Limb (tissue), 2 donors: ENCODE data around the gene C1orf105.
A peak's percentile ranks its signal among the peaks of the same experiment; 100 is the strongest.
"Not testable (repeated sequence)": the region's sequence is repeated elsewhere in the genome, so short reads cannot be mapped to it uniquely, and the experiment has no call there.

Experiments
- DNase-seq, 2 donors: peaks; one replicate each; pipeline ENCODE4 v3.0.0-alpha.2; 2016; ENCODE audit errors: extremely low spot score in 2 of 2

Gene C1orf105

DNA sequence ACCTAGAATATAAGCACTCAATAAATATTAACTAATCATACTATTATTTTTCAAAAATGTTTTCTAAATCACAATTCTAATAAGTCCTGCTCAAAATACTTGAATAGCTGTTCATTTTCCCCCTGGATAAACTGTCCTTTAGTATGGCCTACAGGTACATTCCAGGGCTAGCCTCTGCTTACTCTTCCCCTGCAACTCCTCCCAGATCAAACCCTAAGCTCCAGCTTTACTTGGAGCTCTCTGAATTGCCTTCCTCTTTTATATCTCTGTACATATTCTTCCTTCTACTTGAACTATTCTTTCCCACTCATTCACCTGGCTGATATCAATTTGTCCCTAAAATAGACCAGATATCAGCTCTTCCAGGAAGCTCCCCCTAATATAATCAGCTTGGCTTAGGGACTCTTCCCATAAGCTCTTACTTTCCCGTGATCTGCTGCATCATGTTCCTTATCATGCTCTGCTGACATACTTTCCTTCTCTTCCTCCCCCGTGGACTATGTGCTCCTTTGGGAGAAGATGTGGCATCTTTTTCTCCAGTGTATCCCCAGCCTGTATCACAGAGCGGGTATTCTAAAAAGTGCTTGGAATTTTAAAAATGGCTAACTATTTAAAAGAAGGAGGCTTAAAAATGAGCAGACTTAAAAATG is 66.4 kb downstream of the C1orf105 start:
- DNase-seq, result no peak

GRCh38 chr1:172487550-172487949 is 67.1 kb downstream of the C1orf105 start:
- no peak for DNase-seq

GRCh38 chr1:172488393-172488792 is 67.9 kb downstream of the C1orf105 start:
- no peak for DNase-seq

- DNase-seq, result no peak
Measured at GRCh38 chr1:172489847-172490246, 69.4 kb downstream of the C1orf105 start.

GRCh38 chr1:172492421-172492820 is 71.9 kb downstream of the C1orf105 start:
- no peak for DNase-seq

GRCh38 chr1:172494166-172494565 is 73.7 kb downstream of the C1orf105 start:
- DNase-seq, result no peak

DNA sequence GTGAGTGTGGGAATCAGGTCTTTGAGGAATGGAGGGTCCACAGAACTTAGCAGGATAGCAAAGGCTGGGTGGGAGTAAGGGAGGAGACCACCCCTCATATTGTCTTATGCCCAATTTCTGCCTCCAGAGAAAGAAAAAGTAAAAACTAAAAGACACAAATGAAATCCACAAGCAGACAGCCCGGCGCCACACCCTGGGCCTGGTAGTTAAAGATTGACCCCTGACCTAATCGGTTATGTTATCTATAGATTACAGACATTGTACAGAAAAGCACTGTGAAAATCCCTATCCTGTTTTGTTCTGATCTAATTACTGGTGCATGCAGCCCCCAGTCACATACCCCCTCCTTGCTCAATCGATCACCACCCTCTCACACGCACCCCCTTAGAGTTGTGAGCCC is 75.6 kb downstream of the C1orf105 start:
- DNase-seq, result not testable (repeated sequence)

DNA sequence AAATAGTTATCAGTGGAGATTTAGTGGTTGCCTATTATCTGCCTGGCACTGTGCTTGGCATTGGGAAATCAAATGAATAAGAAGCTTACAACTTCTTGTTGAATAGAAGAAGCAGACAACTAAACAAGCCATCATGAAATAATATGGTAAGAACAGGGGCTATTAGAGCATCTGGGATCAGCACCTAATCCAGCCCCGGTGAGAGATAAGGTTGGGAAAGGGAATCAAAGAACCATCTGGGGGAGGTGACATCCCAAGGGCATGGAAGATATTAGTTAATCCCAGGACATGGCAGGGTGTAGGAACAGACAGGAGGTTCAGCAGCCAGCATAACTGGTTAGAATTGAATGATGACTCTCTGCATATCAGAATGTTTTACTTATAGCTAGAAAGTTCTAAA is 76.2 kb downstream of the C1orf105 start:
- no peak for DNase-seq

DNA sequence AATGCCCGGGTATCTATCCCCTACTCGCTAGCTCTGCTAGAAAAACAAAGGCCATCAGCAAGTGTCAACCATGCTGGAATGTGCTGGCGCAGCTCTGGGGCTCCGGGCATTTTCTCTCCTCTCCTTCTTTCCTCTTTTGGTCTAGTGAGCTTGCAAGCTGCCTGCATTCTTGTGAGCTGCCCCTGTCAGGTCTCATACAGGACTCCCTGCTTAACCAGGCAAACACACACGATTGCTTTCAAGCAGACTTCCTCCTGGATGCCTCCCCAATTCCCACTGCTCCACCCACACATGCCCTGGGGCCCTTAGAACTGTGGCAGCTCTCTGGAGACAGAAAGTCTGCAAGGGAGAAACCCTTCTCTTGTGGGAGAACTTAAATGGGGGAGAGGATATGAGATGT is 76.7 kb downstream of the C1orf105 start:
- peak in 1 of 2 donors; percentile 39 for DNase-seq

- no peak for DNase-seq
Measured at GRCh38 chr1:172498857-172499256, 78.4 kb downstream of the C1orf105 start.

GRCh38 chr1:172499636-172500141 is 79.2 kb downstream of the C1orf105 start:
- DNase-seq, result no peak

GRCh38 chr1:172500207-172500606 is 79.7 kb downstream of the C1orf105 start:
- DNase-seq, result no peak

GRCh38 chr1:172507741-172508140 is 87.3 kb downstream of the C1orf105 start:
- DNase-seq, result no peak

- no peak for DNase-seq
Measured at GRCh38 chr1:172510479-172510878, 90.0 kb downstream of the C1orf105 start.

- DNase-seq, result no peak
Measured at GRCh38 chr1:172512591-172512990, 92.1 kb downstream of the C1orf105 start.

DNA sequence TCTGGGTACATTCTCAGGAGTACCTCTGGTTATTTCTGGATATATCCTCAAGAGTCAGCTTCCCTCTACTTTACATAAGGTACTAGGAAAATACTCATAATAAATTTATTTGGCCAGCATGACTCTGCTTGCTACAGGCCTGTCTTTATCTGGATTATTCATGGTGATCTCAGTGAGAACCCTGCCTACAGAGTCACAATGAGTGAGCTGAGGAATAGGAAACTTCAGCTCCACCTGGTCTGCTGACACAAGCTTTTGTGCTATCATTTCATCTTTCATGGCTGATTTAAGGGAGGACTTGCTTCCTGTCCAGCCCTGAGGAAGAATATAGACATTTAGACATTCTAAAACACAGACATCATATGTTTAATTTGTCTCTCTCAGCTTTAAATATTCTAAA is 93.0 kb downstream of the C1orf105 start:
- DNase-seq, result no peak

DNA sequence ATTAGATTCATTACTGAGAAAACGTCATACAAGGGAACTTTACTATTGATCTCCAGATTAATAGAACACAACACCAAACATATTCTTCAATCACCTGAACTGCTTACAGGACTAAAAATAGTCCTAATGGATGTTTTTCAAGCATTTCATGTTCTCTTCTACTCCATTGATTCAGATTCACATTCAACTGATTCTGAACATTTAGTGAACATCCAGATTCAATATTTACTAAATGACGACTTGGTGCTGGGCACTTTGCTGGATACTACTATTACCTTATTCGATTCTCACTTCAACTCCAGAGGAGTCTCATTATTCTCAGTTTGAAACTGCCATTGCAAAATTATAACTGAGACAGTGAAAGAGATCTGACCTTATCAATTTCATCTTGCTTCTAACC is 93.6 kb downstream of the C1orf105 start:
- no peak for DNase-seq

GRCh38 chr1:172515436-172515835 is 95.0 kb downstream of the C1orf105 start:
- DNase-seq, result no peak

- DNase-seq, result no peak
Measured at GRCh38 chr1:172515927-172516326, 95.4 kb downstream of the C1orf105 start.

- DNase-seq, result no peak
Measured at GRCh38 chr1:172517081-172517480, 96.6 kb downstream of the C1orf105 start.

DNA sequence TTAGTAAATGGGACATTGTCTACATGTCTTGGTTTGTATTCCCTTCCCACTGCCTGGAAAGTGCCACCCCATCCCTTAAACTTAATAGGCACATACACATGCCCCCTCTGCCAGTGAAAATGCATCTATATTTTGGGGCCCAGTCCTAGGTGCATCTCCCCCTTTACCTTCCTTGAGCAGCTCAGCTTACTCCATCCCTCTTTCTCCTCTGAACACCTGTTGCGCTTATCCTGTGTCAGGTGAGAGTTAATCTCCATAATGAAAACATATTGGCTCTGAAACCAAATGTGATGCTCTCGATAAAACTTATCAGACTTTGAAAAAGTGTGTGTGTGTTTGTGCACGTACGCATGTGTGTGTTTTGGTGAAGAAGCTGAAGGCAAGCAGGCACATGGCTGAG is 97.1 kb downstream of the C1orf105 start:
- no peak for DNase-seq
